Activated T-helper 1 cell treated with Interleukin-2 at 50 U/mL for 16 hours (primary cell): ENCODE data around the gene ZDHHC8.

ENCODE experiments used
- DNase-seq: peaks from one replicate; pipeline ENCODE4 v3.0.0-alpha.2; 2020; ENCODE audit warnings: low read depth

Gene ZDHHC8

GRCh38 chr22:20113551-20114310 is 17.9 kb upstream of the ZDHHC8 start:
- no peak for DNase-seq

GRCh38 chr22:20114506-20115475 is 16.8 kb upstream of the ZDHHC8 start:
- DNase-seq, result no peak

GRCh38 chr22:20115691-20116375 is 15.8 kb upstream of the ZDHHC8 start, which contains the start of gene RANBP1:
TSS of gene RANBP1 (plus strand) at chr22:20116104. CDS start at chr22:20116185, 81 bp downstream.
- no peak for DNase-seq

- no peak for DNase-seq
These were observed 15.1 kb upstream of the ZDHHC8 start for GRCh38 chr22:20116376-20116950.

GRCh38 chr22:20116951-20117632 is 14.5 kb upstream of the ZDHHC8 start, which contains the start of gene TRMT2A:
TSS of gene TRMT2A (minus strand) at chr22:20117226. CDS start at chr22:20116906, 320 bp downstream.
- peak; percentile 94 for DNase-seq

- no peak for DNase-seq
These were observed 13.8 kb upstream of the ZDHHC8 start for GRCh38 chr22:20117633-20118299.

GRCh38 chr22:20118300-20119020 is 13.1 kb upstream of the ZDHHC8 start:
- no peak for DNase-seq

- DNase-seq, result no peak
These were observed 9.7 kb upstream of the ZDHHC8 start for GRCh38 chr22:20121856-20122415.

- DNase-seq, result no peak
These were observed 8.1 kb upstream of the ZDHHC8 start for GRCh38 chr22:20123366-20124082.

GRCh38 chr22:20124083-20124787 is 7.4 kb upstream of the ZDHHC8 start:
- no peak for DNase-seq

- DNase-seq, result no peak
These were observed 6.1 kb upstream of the ZDHHC8 start for GRCh38 chr22:20125201-20126174.

GRCh38 chr22:20126284-20127029 is 5.1 kb upstream of the ZDHHC8 start:
- no peak for DNase-seq

GRCh38 chr22:20127318-20127868 is 4.2 kb upstream of the ZDHHC8 start:
- no peak for DNase-seq

- DNase-seq, result no peak
These were observed 3.6 kb upstream of the ZDHHC8 start for GRCh38 chr22:20127869-20128618.

GRCh38 chr22:20128619-20128901 is 3.0 kb upstream of the ZDHHC8 start:
- no peak for DNase-seq
